Neural cell (in vitro differentiated cells): ENCODE measurements around the gene FAS. TPM values are rescaled to one million over a fixed set of nuclear protein-coding genes. Genes with fewer than 3 reads are reported as not detected.

Source experiments
- H2AFZ ChIP-seq: fragments of 200-600, 300-800 bp; sonication (generic), shearing (Covaris generic); 2 replicates; pipeline ENCODE4 v1.6.0; 2014; ENCODE audit warnings: low read depth, mild to moderate bottlenecking, antibody characterized with exemption, low read length, moderate library complexity
- H3F3A ChIP-seq: fragments of 200-600 bp; shearing (Covaris generic); 2 replicates; pipeline ENCODE4 v1.6.1; 2016; ENCODE audit warnings: mild to moderate bottlenecking, moderate library complexity, mixed read lengths, antibody characterized with exemption, low read length; ENCODE audit not compliant: insufficient read depth, poor library complexity, severe bottlenecking
- H3K27ac ChIP-seq: fragments of 200-600, 300-800 bp; sonication (generic), shearing (Covaris generic); 2 replicates; pipeline ENCODE4 v1.5.1; 2014; ENCODE audit warnings: mild to moderate bottlenecking, low read length, moderate library complexity
- H3K27me3 ChIP-seq: fragments of 300-800, 200-600 bp; sonication (generic), shearing (Covaris generic); 2 replicates; pipeline ENCODE4 v1.6.0; 2014; ENCODE audit warnings: mild to moderate bottlenecking, low read depth, low read length, moderate library complexity; ENCODE audit not compliant: insufficient read depth
- H3K36me3 ChIP-seq: fragments of 300-800, 200-600 bp; sonication (generic), shearing (Covaris generic); 2 replicates; pipeline ENCODE4 v1.5.1; 2014; ENCODE audit warnings: mild to moderate bottlenecking, antibody characterized with exemption, low read length, moderate library complexity; ENCODE audit not compliant: insufficient read depth
- H3K4me2 ChIP-seq: fragments of 300-800, 200-600 bp; sonication (generic), shearing (Covaris generic); 2 replicates; pipeline ENCODE4 v1.6.0; 2014; ENCODE audit warnings: mild to moderate bottlenecking, low read length
- H3K4me3 ChIP-seq: fragments of 300-800, 200-600 bp; sonication (generic), shearing (Covaris generic); 2 replicates; pipeline ENCODE4 v1.5.1; 2014; ENCODE audit warnings: mild to moderate bottlenecking, low read length, moderate library complexity
- H3K79me2 ChIP-seq: fragments of 200-600 bp; shearing (Covaris generic); replicated peaks from 2 replicates; pipeline ENCODE4 v1.6.0; 2014; ENCODE audit warnings: mild to moderate bottlenecking, low read length, moderate library complexity; ENCODE audit not compliant: insufficient read depth
- H3K9ac ChIP-seq: fragments of 300-800, 200-600 bp; sonication (generic), shearing (Covaris generic); 2 replicates; pipeline ENCODE4 v1.6.1; 2016; ENCODE audit warnings: mild to moderate bottlenecking, low read length, mixed read lengths
- H3K9me2 ChIP-seq: fragments of 200-600 bp; shearing (Covaris generic); 2 replicates; pipeline ENCODE4 v1.6.1; 2016; ENCODE audit warnings: mild to moderate bottlenecking, low read length, mixed read lengths; ENCODE audit not compliant: insufficient read depth
- H3K9me3 ChIP-seq: fragments of 200-600, 300-800 bp; sonication (generic), shearing (Covaris generic); 2 replicates; pipeline ENCODE4 v1.6.1; 2016; ENCODE audit warnings: mild to moderate bottlenecking, mixed run types, low read length, moderate library complexity, mixed read lengths
- H4K20me1 ChIP-seq: fragments of 200-600 bp; shearing (Covaris generic); 2 replicates; pipeline ENCODE4 v1.6.1; 2016; ENCODE audit warnings: mild to moderate bottlenecking, mixed run types; ENCODE audit not compliant: insufficient read depth
- CTCF ChIP-seq: fragments of 450-650 bp; IDR thresholded peaks from 2 replicates; pipeline ENCODE4 v1.5.1; 2014; ENCODE audit warnings: antibody characterized with exemption, mild to moderate bottlenecking, moderate library complexity; ENCODE audit not compliant: poor library complexity, severe bottlenecking
- EP300 ChIP-seq: fragments of 450-650 bp; conservative IDR thresholded peaks from 2 replicates; pipeline ENCODE4 v1.6.1; 2014; ENCODE audit warnings: antibody characterized with exemption, mild to moderate bottlenecking, moderate library complexity; ENCODE audit not compliant: poor library complexity, severe bottlenecking
- EZH2 ChIP-seq: fragments of 200-600, 300-800 bp; shearing (Covaris generic), sonication (generic); IDR thresholded peaks from 2 replicates; pipeline ENCODE4 v1.6.1; 2014; ENCODE audit warnings: antibody characterized with exemption, low read length, borderline replicate concordance, mild to moderate bottlenecking; ENCODE audit not compliant: insufficient read depth, poor library complexity, severe bottlenecking
- MXI1 ChIP-seq: fragments of 450-650 bp; conservative IDR thresholded peaks from 2 replicates; pipeline ENCODE4 v1.6.1; 2014; ENCODE audit warnings: antibody characterized with exemption, mild to moderate bottlenecking; ENCODE audit not compliant: poor library complexity, severe bottlenecking
- POLR2AphosphoS5 ChIP-seq: IDR thresholded peaks from 2 replicates; pipeline ENCODE4 v1.6.1; 2012
- RAD21 ChIP-seq: fragments of 450-650 bp; conservative IDR thresholded peaks from 2 replicates; pipeline ENCODE4 v1.6.1; 2014; ENCODE audit warnings: antibody characterized with exemption, mild to moderate bottlenecking, moderate library complexity
- REST ChIP-seq: IDR thresholded peaks from 2 replicates; pipeline ENCODE4 v1.6.1; 2012; ENCODE audit warnings: borderline replicate concordance
- SMC3 ChIP-seq: fragments of 450-650 bp; conservative IDR thresholded peaks from 2 replicates; pipeline ENCODE4 v1.6.1; 2014; ENCODE audit warnings: antibody characterized with exemption, mild to moderate bottlenecking, moderate library complexity; ENCODE audit not compliant: poor library complexity
- TAF1 ChIP-seq: IDR thresholded peaks from 2 replicates; pipeline ENCODE4 v1.6.1; 2012; ENCODE audit warnings: low read depth
- polyA plus RNA-seq: library from polyadenylated mRNA; depleted of rRNA; stranded (reverse); fragments of >200 nt; gene quantifications from 2 replicates; pipeline ENCODE4 v1.2.3, GENCODE V29; 2014

Gene FAS
- polyA plus RNA-seq, 1 donor from 2014 or later = 2.5 TPM

GRCh38 chr10:88989423-88989822 is 1.2 kb upstream of the FAS start:
- TF ChIP-seq EZH2 (no peak), MXI1 (no peak), POLR2AphosphoS5 (no peak), SMC3 (no peak), REST (no peak), RAD21 (no peak), CTCF (no peak), EP300 (no peak), TAF1 (no peak)
- Histone ChIP-seq H3K9ac (no peak overlapping the region), H3K36me3 (no peaks in the 10 kb centered on the region), H3F3A (no peaks in the 10 kb centered on the region), H3K9me3 (no peaks in the 10 kb centered on the region), H3K9me2 (no peaks in the 10 kb centered on the region), H2AFZ (no peak overlapping the region), H4K20me1 (no peaks in the 10 kb centered on the region), H3K27ac (no peak overlapping the region), H3K4me2 (no peak overlapping the region), H3K79me2 (no peaks in the 10 kb centered on the region), H3K27me3 (peaks cover 27% of the 10 kb centered on the region), H3K4me3 (no peak overlapping the region)

- no peaks in the 10 kb centered on the region for H3K79me2 ChIP-seq
- no peak overlapping the region for H3K9ac ChIP-seq
- H3K9me3 ChIP-seq = no peaks in the 10 kb centered on the region
- H3K4me2 ChIP-seq = no peak overlapping the region
- H2AFZ ChIP-seq = no peak overlapping the region
- no peaks in the 10 kb centered on the region for H4K20me1 ChIP-seq
- TF ChIP-seq RAD21 = no peak
- TF ChIP-seq EP300 = no peak
- no peak for TF ChIP-seq EZH2
- no peak for TF ChIP-seq CTCF
- no peak for TF ChIP-seq REST
- TF ChIP-seq SMC3 = no peak
- no peak for TF ChIP-seq TAF1
- TF ChIP-seq MXI1 = no peak
- TF ChIP-seq POLR2AphosphoS5 = no peak
- no peaks in the 10 kb centered on the region for H3K36me3 ChIP-seq
- H3K27me3 ChIP-seq = peaks cover 27% of the 10 kb centered on the region
- H3K4me3 ChIP-seq = peak overlapping the region; percentile 77
- H3F3A ChIP-seq = no peaks in the 10 kb centered on the region
- no peaks in the 10 kb centered on the region for H3K9me2 ChIP-seq
- no peak overlapping the region for H3K27ac ChIP-seq
Measured at GRCh38 chr10:88989824-88990383, 694 bp upstream of the FAS start.
